Stimulated activated CD4-positive, alpha-beta T cell treated with anti-CD3 and anti-CD28 coated beads, Interleukin-15, amount 100 ng/mL, for 24 hours (primary cell): ENCODE results near the gene TOR1A.
A peak's percentile ranks its signal among the peaks of the same experiment; 100 is the strongest.

ENCODE experiments used
- DNase-seq: peaks from one replicate; pipeline ENCODE4 v3.0.0-alpha.2; 2020

The TOR1A gene

DNA sequence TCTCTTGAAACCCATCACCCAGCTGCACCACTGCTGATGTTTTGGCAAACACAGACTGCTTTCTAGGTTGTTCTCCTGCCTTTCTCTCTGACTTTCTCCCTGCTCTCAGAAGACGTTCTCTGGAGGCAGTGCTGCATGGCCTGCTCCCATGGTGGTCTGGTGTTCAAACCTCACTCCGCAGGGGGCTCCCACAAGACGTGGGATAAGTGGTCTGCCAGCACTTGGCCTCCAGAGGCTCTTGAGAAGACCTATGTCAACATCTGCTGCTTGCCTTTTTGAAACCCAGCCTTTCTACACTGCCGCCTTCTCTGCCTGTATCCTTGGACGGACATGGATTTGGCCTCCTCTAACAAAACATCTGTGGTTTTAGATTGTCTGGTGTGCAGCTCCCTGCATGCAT, 27.9 kb upstream of the TOR1A start:
- no peak for DNase-seq

DNA sequence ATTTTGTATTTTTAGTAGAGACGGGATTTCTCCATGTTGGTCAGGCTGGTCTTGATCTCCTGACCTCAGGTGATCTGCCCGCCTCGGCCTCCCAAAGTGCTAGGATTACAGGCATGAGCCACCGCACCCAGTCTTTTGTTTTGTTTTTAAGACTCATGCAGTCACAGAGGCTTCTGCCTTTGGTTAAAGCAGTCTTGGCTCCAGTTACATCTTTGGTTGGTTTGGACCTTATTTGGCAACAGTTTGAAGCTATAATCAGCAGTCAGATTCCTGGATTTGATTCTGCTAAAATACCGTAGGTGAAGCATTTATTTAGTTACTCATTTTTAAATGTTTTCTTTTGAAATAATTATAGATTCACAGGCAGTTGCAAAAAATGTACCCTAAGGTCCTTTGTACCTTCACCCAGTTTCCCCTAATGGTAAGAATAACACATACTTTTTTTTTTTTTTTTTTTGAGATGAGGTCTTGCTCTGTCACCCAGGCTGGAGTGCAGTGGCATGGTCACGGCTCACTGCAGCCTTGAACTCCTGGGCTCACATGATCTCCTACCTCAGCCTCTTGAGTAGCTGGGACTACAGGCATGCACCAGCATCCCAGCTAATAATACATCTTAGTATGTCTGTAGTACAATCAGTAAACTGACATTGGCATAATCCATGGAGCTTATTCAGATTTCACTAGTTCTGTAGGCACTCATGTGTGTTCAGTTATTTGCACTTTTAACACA, 27.1 kb upstream of the TOR1A start:
- no peak for DNase-seq

DNA sequence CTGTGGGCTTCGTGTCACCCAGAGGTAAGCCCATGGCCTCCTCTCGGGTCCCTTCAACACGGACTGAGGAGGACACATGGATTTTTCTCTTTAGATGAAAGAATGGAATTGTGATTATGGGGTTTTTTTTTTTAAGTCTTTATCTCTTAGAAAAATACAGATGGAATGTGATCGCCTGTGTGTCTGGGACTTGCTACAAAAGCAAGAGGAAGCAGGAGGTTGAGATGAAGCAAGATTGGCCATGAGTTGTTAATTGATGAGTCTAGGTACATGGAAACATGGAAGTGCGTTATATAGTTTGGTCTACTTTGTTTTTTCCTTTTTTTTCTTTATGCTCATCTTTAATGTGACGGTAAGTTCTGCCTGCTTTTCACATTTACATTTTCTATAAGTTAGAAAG, 26.0 kb upstream of the TOR1A start:
- no peak for DNase-seq

DNA sequence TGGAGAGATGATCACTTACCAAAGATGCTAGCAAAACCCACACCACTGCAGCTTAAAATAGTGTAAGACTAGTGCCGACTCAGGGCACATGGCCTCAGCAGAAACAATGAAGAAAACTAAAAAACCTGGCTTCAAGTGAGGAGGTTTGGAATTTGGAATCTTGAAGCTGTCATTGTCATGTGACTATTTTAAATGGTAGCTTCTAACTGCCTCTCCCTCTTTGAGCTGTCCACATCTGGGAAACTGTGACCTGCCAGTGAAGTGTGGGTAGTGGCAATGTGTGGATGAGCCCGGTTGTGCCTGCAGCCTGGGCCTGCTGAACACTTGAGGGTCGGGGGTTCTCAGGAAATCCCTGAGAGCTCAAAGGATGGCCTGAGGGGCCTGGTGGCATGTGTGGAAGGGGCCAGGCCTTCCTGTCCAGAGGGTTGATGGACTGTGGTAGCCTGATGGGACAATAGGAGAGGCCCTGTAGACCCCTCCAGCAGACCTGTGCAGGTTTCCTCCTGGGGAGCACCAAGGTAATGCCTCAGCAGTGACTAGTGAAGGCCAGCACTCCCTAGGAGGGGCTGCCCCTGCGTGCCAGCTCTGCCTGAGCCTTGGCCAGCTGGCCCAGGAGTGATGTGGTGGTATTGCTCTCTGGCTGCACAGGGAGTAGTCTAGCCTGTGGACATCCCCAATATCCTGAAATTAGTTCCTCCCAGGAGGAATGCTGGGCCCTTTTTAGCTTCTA, 24.9 kb upstream of the TOR1A start:
- no peak for DNase-seq

DNA sequence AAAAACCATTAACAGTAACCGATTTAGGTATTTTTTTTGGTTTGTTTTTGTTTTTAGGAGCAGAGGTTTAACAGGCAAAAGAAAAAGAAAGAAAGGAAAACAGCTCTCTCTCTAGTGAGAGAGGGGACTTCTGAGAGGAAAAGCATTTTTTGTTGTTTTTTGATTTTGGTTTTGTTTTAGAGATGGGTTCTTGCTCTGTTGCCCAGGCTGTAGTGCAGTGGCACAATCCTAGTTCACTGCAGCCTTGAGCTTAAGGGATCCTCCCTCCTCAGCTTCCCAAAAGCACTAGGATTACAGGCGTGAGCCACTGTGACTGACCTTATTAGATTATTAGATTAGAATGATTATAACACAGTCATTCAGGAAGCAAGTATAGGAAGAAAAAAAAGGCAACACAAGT, 21.4 kb upstream of the TOR1A start:
- DNase-seq = no peak

DNA sequence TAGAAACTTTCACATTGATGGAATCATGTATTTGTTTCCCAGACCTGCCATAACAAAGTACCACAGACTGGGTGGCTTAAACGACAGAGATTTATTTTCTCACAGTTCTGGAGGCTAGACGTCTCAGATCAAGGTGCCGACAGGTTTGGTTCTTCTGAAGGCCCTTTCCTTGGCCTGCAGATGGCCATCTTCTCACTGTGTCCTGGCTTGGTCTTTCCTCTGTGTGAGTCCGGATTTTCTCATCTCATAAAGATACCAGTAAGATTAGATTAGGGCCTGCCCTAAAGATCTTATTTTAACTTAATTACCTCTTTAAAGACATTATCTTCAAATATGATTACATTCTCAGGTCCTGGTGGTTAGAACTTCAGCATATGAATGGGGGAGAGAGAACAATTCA, 17.1 kb upstream of the TOR1A start:
- no peak for DNase-seq

DNA sequence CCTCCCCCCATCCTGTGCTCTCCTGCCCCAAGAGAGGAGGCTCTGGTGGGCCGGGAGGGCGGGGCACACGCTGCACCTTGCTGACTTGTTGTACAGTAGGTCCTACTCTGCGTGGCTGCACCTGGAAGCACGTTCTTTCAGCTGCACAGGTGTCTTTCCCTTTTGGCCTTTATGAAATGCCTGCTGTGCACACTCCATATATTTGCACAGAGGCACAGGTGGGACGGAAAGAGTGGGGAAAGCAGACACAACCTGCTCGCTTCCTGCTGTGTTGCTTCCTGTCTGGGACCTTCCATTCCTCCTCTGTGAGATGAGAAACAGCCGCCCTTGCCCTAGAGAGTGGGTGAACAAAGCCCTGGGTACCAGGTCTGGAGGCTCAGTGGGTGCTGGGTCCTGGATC, 16.1 kb upstream of the TOR1A start:
- DNase-seq = no peak

DNA sequence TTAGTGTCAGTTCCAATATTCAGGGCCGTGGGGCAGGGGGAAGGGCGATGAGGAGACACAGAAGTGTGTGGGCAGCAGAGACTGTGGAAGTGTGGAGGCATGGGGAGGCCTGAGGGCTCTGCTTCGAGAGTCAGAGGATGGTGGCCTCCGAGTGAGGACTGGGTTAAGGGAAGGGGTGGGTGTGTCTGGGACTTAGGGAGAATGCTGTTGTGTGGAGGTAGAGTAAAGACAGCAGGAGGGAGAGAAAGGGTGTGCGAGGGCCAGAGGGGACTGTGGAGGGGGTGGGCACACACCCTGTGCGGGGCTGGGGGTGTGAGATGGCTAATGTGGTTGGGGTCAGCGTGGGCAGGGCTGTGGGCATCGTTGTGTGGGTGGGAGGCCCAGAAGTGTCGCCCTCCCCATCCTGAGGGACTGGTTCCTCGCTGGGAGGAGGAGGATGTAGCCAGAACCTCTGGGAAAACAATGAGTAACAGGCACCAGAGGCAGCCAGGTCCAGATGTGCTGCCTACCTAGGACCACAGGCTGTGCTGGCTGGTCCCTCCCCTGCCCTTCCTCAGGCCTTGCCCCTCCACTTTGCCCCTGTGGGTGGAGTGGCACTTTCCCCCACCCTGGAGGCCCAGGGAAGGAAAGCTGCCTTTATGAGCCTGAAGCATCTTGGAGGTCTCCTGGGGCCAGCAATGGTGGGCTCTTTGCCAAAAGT, 15.5 kb upstream of the TOR1A start:
- DNase-seq = peak; percentile 25

DNA sequence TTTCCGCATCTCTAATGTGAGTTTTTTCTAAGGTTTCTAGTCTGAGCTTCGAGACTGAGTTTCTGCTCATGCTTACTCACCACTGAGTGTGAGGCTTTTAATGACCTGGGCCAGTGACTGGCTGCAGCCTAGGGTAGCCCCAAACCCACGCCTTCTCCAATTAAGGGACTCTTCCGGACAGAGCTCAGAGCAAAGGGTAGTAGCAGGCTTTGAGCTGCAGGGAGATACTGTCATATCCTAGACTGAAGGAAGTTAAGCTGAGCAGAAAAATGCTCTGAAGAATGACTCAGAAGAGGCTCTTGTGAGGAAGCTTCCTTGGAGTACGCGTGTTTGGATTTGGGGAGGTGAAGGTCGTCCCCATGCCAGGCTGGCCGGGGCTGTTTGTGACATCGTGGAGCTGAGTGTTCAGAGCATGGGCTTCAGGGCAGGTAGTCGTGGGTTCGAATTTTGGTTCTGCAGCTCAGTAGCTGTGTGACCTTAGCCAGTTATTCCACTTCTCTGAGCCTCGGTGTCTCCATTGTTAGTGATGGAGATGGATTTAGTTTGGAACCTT, 14.8 kb upstream of the TOR1A start:
- peak; percentile 64 for DNase-seq

DNA sequence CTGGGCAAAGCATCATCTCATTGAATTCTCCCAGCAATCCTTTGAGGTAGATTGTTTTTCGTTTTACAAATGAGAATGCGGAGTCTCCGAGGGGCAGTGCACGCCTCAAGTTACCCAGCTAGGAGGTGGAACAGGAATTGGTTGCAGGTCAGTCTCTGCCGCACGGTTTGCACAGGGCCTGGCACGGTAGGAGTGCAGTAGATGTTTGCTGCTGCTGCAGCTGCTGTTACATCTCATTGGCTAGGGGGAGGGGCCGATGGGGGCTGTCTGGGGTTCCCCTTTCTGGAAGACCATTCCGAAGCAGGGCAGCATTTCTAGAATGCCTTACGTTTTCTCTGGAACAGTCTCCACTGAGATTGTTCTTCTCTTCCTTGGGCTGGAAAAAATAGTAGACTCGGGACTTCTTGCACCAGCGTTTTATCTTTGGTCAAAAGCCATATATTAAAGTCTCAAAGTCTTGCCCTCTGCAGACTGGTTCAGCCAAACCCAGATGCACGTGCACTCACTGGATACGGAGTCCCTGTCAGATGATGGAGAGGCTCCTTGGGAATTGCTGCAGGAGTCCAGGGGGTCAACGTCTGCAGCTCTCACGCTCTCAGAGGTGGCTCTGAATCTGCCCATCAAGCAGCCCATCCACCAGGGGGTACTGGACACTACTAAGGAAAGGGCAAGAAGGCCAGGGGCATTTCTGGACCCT, 12.5 kb upstream of the TOR1A start:
- peak; percentile 68 for DNase-seq

DNA sequence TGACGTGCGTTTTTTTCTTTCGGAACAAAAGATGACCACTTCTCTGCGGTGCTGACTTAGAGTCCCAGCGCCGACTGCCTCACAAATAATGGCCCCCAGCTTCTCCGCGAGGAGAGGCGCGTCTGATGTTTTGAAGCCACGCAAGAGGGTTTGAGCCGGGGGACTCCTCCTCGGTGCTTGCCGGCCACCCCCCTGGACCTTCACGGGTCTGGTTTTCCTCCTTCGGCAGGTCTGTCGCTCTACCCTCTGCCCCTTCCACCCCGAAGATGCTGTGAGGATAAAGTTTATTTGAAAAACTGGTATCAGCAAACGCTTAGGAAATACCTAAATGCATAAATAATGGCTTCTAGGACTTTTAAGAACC, 11.9 kb upstream of the TOR1A start:
- no peak for DNase-seq

DNA sequence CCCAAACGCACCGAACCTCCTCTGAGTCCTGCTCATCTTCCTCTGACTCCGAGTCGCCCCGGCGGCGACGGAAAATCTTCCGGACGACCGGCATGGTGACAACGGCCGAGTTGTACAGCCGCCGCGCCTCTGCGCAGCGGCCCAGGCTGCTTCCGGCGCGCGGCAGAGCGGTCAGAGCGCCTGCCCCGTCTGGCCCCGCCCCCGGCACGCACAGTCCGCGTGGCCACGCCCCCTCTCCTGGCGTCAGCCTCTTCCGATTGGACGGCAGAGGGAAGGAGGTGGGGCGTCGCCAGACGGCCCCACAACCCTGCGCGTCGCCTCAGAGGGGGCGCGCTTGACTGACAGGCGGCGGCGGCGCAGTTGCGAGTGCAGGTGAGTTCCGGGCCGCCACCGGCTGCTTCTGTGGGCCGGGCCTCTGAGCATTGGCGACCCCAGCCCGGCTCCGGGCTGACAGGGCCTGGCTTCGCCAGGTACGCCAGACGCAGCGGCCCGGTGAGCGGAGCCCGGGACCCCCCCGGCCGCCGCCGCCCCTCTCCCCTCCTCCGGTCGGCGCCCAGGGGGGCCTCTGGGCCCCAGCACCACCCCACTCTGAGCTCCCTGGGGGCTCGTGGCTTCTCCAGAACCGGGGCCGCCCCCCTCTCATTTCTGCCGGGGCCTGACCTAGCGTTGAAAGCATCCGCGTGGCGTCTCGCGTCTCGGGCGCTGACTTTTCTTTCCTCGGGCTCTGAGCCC, 11.4 kb upstream of the TOR1A start, which contains the start of the genes C9orf78 and USP20:
C9orf78 (minus strand) TSS at position 148 of the 732 bp plus-strand sequence; CDS start at position 94, 54 bp downstream.
USP20 (plus strand) TSS at position 331 of the 732 bp plus-strand sequence. CDS start 17,098 bp downstream, outside the sequence.
- peak; percentile 98 for DNase-seq

DNA sequence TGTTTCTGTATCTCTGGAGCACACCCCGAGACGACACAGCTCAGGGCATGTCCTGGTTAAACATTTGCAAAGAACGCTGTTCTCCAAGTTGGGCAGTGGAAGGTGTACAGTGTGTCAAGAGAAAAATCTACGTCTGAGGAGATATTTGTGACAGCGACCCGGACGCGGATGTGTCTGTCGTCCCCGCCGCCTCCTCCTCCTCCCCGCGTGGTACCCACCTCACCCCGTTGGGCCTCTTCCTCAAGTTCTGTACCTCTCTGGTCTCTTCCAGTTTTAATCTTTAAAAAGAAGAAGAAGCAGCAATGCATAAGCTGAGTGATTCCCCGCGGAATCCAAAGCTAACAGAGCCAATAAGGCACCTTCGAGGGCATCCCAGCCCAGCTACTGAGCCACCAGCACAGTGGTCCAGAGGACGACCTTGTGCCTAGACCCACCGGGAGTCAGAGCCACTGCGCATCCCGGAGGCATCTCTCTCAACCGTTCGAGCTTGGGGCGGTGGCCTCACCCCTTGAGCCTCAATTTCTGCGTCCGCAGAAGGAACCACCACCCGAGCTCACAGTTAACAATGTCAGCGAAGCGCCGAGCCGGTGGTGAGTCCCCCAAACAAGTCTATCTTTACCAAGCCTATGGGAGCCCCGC, 10.7 kb upstream of the TOR1A start:
- DNase-seq = peak; percentile 64

DNA sequence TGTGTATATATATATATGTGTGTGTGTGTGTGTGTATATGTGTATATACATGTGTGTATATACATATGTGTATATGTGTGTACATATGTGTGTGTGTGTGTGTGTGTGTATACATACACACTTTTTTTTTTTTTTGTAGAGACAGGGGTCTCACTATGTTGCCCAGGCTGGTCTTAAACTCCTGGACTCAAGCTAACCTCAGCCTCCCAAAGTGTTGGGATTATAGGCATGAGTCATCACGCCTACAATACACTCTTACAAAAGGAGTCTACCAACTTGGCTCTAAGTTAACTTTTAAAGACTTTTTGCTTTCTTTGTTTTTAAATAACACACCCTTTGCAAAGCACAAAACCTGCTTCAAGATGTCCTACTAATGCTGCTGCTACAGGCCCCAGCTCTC, 9.0 kb upstream of the TOR1A start:
- no peak for DNase-seq

DNA sequence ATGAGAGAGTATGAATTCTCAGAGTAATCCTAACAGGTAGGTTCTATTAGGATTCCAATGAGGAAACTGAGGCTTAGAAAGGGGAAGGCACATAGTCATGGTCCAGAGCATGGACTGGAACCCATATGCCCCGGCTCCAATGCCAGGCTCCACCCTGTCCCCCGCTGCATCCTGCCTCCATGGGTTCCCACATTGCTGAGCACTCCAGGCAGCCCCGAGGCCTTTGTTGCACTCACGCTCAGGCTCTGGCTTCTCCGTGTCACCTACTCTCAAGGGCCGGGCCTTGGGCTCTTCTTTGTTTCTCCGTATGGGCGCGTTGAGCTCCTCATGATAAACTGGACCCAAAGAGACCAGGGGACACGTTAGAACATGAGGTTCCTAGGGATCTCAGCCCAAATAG, 5.0 kb upstream of the TOR1A start:
- no peak for DNase-seq

DNA sequence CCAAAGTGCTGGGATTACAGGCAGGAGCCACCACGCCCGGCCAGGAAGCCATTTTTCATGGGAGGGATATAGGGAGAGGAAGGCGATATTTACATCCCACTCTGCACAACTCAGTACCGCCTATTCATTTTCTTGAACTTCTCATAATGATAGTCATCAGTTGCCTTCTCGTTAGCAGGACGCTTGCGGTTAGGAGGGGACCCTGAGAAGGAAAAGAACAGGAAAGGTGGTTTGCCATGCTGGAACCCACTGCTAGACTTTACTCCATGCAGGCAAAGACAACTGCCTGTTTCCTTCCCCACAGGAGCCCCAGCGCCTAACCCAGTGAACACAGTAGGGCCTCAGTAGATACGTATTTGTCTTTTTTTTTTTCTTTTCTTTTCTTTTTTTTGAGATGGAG, 4.1 kb upstream of the TOR1A start:
- DNase-seq = no peak

DNA sequence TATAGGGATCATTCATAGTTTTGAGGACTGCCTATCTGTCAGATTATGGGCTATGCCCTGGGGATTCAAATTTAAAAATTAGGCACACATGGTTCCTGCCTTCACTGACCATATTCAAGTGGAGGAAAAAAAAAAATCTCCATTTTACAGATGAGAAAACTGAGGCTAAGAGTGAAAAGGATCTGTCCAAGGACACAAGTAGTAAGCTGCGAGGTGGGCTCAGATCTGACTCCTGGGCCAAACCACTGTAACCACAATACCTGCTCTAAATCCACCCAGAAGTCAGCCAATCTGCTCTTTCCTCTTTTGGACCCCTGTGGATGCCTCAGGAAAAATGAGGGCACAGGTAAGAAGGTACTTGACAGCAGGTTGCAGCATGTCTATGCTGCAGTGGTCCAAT, 2.8 kb upstream of the TOR1A start:
- no peak for DNase-seq

DNA sequence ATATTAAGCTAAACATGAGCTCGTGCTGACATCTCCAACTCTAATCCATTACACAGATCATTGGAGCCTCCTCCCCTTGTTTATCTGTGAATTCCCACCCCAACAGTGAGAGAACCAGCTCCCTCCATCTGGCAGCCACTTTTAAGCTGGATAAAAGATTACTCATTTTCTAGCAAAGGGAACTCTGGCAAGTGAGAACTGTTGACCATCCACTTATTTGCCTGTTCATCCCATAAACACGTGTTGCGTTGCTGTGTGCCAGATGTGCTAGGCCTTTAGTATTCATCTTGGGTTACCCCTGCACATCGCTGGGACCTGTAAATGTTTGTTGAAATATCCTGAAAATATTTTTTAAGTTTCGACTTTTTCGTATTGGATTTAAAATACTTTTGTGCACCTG, 2.4 kb upstream of the TOR1A start:
- no peak for DNase-seq

DNA sequence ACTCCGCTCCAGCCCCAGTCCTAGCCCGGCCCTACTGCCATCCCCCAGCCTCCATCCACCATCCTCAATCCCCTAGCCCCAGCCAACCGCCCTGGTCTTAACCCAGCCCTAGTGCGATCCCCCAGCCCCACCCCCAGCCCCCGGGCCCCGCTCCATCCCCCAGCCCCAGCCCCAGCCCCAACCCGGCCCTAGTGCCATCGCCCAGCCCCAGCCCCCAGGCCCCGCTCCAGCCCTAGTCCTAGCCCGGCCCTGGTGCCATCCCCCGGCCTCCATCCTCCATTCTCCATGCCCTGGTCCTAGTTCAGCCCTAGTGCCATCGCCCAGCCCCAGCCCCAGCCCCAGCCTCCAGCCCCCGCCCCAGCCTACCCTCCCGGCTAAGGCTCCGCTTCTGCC, 398 bp downstream of the TOR1A start:
- no peak for DNase-seq

DNA sequence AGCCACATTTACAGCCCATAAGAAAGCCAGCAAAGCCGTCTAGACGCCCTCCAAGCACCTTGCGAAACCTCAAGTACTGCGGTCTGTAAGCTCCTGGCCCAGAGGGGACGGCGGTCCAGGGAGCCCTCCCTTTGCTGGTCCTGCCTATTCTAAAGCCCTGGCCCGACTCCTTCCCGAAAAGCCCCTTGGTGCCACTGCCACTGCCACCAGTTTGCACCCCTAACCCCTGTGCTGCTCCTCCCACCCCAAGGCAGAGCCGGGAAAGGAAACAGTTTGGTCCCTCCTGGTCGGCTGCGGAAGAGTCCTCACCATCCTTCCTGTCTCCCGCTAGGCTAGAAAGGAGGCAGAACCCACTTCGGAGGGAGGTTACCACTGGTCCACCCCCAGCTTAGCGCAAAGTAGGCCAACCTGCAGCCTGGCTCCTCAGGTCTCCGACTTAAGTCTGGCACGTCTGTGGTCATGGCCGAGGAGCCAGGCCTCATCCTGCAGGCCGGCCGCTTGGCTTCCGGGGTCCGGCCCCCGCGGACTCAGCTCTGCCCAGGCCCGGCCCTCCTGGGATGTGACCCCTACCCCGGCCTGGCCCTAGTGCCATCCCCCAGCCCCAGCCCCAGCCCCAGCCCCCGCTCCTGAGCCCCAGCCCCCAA, 916 bp downstream of the TOR1A start:
- DNase-seq = peak; percentile 30
